ENCODE results near the gene SCD.

The SCD gene

GRCh38 chr10:100307684-100308083 is 39.3 kb upstream of the SCD start:
- Histone ChIP-seq H3K4me3 (ENCODE audit: low read depth, low read length) (no peak overlapping the region), H3K27me3 (ENCODE audit: insufficient read depth, low read depth, severe bottlenecking) (no peaks in the 10 kb centered on the region), H3K27ac (no peak overlapping the region), H3K36me3 (no peaks in the 10 kb centered on the region), H3K9me3 (ENCODE audit: severe bottlenecking) (no peaks in the 10 kb centered on the region)
- DNase-seq = no peak
- no peak for TF ChIP-seq CTCF (IDR thresholded peaks at IDR 0.05; ENCODE audit: low read depth, low read length)

- H3K4me3 ChIP-seq (ENCODE audit: low read depth, low read length) = no peak overlapping the region
- no peaks in the 10 kb centered on the region for H3K27me3 ChIP-seq (ENCODE audit: insufficient read depth, low read depth, severe bottlenecking)
- no peak for DNase-seq
- no peak overlapping the region for H3K27ac ChIP-seq
- H3K9me3 ChIP-seq (ENCODE audit: severe bottlenecking) = no peaks in the 10 kb centered on the region
- no peak for TF ChIP-seq CTCF (IDR thresholded peaks at IDR 0.05; ENCODE audit: low read depth, low read length)
- H3K36me3 ChIP-seq = no peaks in the 10 kb centered on the region
Observed at GRCh38 chr10:100311298-100311697, 35.7 kb upstream of the SCD start.

DNA sequence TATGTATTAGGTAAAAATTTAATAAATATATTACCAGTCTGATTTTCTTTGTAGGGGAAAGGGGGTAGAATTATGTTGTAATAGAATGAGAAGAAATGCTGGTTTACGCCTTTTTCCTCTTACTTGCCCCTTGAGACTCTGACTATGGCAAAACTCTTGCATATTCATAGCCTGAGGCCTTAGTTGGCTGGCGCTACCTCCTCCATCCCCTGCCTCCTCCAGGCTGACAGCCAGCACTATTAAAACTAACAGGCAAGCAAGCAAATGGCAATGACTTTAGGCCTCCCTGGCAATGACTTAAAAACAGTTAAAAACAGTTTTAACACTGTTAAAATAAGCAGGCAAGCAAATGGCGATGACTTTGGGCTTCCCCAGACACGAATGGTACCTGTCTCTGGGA is 31.4 kb upstream of the SCD start:
- no peak overlapping the region for H3K27ac ChIP-seq
- DNase-seq = no peak
- TF ChIP-seq CTCF (IDR thresholded peaks at IDR 0.05; ENCODE audit: low read depth, low read length) = no peak

DNA sequence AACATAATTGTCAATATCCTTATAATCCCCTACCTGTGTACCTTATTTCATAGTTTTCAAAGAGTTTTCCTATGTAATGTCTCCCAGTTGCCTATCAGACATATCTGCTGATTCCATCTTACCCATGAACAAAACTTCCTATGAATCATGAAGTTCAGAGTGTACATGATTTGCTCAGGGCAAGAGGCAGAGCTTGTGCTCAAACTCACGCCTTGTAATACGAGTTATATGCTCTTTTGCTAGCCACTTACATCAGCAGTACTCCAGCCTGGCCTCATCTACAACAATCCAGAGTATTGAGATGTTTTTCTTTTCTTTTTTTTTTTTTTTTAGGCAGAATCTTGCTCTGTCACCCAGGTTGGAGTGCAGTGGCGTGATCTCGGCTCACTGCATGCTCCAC is 28.8 kb upstream of the SCD start:
- no peak for DNase-seq
- H3K4me3 ChIP-seq (ENCODE audit: low read depth, low read length) = no peak overlapping the region
- no peaks in the 10 kb centered on the region for H3K27me3 ChIP-seq (ENCODE audit: insufficient read depth, low read depth, severe bottlenecking)
- H3K36me3 ChIP-seq = no peaks in the 10 kb centered on the region
- H3K9me3 ChIP-seq (ENCODE audit: severe bottlenecking) = no peaks in the 10 kb centered on the region
- no peak for TF ChIP-seq CTCF (IDR thresholded peaks at IDR 0.05; ENCODE audit: low read depth, low read length)
- no peak overlapping the region for H3K27ac ChIP-seq

More for the DNA sequence above, 31.4 kb upstream of the SCD start:
- H3K27me3 ChIP-seq (ENCODE audit: insufficient read depth, low read depth, severe bottlenecking) = no peaks in the 10 kb centered on the region
- H3K4me3 ChIP-seq (ENCODE audit: low read depth, low read length) = no peak overlapping the region
- H3K36me3 ChIP-seq = no peaks in the 10 kb centered on the region
- H3K9me3 ChIP-seq (ENCODE audit: severe bottlenecking) = no peaks in the 10 kb centered on the region

DNA sequence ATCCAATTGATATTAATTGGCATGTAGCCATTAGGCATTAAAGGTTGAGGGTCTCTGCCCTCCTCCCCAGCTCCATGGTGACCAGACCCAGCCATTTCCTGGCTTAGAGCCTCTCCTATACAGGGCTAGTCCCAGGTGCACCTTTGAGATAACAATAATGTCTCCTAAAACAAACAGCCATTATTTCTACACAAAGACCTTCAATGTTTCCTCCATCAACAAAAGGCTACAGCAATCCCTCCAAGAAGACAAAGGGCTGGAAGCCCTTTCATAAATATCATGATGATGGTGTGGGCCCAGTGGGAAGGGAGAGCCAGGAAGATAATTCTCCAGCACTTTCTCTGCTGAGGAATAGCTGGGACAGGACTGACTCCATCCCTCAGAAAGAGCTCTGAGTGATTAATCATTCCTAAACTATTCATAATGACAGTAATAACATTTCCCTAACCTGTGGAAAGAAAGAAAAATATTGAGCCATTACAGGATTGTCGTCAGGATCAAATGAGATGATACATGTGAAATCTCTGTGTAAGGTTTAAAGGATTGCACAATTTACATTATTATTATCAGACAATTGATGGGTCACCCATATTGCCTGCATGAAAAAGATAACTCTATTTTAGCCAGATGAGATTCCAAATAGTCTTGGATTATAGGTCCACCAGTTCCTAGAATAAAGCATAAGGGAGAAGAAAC is 27.2 kb upstream of the SCD start:
- Histone ChIP-seq H3K27me3 (ENCODE audit: insufficient read depth, low read depth, severe bottlenecking) (no peaks in the 10 kb centered on the region), H3K4me3 (ENCODE audit: low read depth, low read length) (no peak overlapping the region)
- no peak for DNase-seq

More for the DNA sequence above, 27.2 kb upstream of the SCD start:
- no peaks in the 10 kb centered on the region for H3K36me3 ChIP-seq
- TF ChIP-seq CTCF (IDR thresholded peaks at IDR 0.05; ENCODE audit: low read depth, low read length) = no peak
- no peak overlapping the region for H3K27ac ChIP-seq
- H3K9me3 ChIP-seq (ENCODE audit: severe bottlenecking) = no peaks in the 10 kb centered on the region

All from WERI-Rb-1 (cell line).